GM18907 (cell line): Measurements from ENCODE around the gene CARHSP1.
A peak's percentile ranks its signal among the peaks of the same experiment; 100 is the strongest.
"Not testable (repeated sequence)": the region's sequence is repeated elsewhere in the genome, so short reads cannot be mapped to it uniquely, and the experiment has no call there.

ENCODE experiments used
- ATAC-seq: cut with Tn5 transposase; IDR thresholded peaks from one replicate; pipeline ENCODE4 v1.9.1; 2021; ENCODE audit warnings: mild to moderate bottlenecking, moderate library complexity; ENCODE audit not compliant: unreplicated experiment

Gene CARHSP1

DNA sequence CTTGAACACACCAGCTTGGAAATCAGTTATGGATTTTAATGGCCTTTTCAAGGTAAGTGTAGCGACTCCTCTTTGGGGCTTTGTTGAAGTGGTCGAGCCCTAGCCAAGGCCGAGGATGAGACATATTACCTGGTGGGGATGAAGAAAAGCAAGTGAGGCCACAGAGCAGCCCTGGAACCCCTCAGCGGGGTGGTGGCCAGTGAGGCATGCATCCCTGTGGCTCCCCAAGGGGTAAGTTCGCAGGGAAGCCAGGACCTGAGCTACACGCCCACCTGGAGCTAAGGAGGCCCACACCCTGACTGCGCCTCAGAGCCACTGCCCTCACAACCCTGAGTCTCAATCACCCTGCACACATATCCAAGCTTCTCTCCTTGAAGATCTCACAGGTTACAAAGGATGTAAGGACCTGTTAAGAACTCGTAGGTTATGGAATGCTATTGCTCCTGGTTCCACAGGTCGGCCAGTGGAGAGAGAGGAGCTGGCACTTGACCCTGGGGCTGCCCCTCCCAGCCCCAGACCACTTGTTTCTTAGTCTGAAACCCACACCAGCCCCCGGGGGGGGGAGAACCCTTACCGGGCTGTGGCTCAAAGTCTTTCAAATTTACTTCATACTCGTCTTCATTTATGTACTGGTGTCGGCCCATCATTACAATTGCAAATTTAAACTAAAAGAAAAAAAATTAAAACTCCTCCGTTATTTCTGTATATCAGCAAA, 25.3 kb upstream of the CARHSP1 start:
- ATAC-seq: no peak

DNA sequence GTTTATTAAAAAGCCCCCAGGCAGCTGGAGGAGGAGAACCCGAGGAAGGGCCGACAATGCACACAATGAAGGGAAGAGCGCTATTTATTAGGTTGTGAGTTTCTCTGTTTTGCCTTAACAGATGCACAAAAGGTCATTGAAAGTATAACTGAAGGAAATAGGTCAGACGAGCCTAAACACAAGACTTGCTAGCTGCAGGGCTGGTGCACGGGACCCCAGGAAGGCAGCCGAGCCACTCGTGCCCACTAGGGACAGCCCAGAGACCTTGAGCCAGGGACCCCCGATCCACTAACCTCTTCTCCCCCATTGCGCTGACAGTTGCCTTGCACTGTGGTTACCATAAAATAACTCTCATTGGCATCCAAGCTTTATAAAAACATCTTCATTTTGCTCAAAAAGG, 24.6 kb upstream of the CARHSP1 start:
- no peak for ATAC-seq

DNA sequence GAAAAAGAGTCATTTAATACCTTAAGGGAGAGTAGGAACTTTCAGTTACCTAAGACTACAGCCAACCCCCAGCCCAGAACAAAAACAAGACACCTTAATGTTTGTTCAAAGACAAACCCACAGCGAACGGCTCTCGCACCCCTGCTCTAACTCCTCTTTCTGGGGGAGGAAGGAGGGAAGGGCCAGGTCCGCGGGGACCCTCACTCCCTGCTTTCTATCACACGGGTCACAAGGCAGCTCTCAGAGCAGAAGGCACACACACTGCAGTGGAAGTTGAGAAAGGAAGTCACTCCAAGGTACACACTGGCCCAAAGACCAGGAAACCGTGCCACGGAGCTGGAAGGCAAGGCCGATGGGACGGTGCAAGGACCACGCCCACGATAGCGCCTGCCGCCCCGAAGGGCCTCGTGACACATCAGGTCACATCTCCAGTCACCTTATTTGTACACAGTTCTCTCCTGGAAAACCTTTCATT, 23.3 kb upstream of the CARHSP1 start:
- ATAC-seq: peak; percentile 26

GRCh38 chr16:8890549-8890921, 21.7 kb upstream of the CARHSP1 start:
- ATAC-seq: no peak

DNA sequence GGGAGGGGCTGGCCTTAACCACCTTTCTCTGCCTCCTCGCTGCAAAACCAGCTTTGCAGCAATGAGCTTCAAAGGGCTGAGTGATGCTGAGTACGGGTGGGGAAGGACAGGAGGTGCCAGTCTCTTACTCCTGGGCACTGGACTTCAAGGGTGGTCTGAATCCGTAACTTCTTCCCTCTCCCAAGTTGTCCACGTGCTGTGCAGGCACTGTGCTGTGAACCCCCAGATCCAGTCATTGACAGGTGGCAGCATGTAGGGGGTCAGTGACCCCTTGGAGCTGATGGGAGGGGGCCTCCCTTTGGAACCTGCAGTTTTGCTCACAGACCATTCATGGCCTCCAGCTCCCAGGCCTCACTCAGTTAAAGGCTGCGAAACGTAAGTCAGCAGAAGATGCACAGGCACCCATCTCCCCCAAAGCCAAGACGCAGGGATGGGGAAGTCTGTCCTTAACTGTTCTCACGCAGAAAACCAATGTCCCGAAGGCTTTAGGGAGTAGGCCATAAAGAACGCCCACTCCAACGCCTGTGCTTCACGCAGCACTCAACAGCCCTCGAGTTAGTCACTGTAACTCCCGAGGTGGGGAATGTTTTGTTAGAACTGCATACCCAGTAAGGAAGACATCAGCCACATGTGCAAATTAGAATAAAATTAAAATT, 21.2 kb upstream of the CARHSP1 start:
- no peak for ATAC-seq

DNA sequence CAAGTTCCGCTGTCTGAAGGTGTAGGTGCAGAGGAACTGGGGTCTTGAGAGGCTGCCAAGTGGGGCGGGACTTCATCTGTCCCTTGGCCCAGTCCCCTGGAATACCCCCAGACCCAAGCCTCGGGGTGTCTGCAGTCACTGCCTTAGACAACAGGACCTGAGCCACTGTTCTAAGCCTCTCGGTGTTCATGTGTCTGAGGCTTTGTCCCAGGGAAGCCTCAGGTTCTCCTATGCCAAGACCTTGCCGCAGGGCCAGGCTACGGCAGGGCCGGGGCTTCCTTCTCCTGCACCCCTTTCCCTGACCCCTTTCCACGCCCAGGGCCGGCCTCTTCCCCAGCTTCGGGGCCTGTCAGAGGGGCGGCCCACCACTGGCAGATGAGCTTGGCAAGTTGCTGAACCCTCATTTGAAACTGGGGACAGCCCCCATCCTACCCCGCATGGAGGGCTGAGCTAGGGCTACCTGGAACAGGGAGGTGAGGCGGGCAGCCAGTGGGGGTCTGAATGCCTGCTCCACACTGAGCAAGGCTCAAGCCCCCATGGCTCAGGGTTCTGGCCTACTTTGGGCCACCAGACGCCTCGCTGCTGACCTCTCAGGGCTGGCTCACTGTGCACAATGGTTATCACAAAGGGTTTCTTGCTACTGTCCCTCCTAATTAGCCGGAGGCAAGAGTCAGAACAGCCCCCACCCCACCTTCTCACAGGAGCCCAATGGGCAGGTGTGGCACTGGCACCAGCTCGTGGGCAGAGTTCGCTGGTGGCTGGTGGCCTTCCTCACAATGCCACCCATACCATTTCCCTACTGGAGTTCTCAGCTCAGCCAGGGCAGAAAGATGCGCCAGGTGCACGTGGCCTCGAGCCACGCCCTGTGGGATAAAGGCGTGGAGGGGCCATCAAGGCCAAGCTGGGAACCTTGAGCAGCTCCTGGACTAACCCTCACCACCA, 20.4 kb upstream of the CARHSP1 start:
- ATAC-seq: no peak

GRCh38 chr16:8887952-8888560, 19.2 kb upstream of the CARHSP1 start:
- no peak for ATAC-seq

GRCh38 chr16:8887431-8887765, 18.6 kb upstream of the CARHSP1 start:
- ATAC-seq: no peak

GRCh38 chr16:8886593-8887430, 18.0 kb upstream of the CARHSP1 start:
- no peak for ATAC-seq

GRCh38 chr16:8885674-8886592, 17.1 kb upstream of the CARHSP1 start:
- ATAC-seq: no peak

DNA sequence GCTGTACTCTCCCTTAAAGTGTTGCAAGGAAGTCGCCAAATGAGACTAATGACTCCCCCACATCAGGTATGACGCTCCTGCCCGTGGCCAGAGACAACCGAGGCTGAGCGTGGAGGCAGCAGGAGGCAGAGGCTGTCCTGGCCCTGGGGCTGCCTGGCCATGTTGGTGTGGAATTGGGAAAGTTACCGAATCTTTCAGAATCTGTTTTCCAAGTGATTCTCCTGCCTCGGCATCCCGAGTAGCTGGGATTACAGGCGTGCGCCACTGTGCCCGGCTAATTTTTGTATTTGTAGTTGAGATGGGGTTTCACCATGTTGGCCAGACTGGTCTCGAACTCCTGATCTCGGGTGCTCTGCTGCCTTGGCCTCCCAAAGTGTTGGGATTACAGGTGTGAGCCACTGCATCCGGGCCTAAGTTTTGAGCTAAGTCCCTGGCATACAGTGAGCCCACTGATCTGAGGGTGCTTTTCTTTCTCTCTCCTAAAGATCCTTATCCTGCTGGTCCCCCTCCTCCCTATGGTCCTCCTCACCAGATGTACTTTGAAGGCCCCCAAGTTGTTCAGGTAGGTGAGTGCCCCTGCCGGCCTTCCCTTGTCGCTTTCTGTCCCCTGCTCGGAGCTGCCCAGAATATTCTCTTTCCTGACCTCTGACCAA, 14.0 kb upstream of the CARHSP1 start:
- no peak for ATAC-seq

DNA sequence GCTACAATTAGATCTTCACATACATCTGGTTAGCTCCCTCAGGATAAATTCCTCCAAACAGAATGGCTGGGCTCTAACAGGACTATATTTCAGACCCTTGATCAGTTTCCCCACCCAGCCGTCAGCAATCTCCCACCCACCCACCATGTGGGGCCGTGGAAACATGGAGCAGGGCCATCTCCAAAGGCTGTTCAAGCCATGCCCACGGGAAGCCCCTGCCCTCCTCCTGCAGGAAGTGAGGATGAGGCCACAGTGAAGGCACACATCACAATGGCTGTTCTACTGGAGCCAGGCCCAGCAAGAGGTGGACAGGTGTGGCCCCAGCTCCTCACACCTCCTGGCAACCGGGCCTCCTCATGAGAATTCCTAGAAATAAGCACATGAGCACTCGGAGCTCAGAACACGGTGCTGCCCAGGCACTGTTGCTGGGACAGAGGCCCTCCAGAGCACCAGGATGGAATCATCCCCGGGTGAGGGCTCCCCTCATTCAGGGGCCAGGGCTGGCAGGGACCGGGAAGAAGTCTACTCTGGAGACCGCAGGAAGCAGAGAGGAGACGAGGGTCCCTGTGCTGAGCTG, 13.3 kb upstream of the CARHSP1 start, which contains the start of gene LITAFD:
Gene LITAFD (plus strand): TSS at position 311 of the 577 bp plus-strand sequence. CDS start 2,005 bp downstream, outside the sequence.
- no peak for ATAC-seq

- no peak for ATAC-seq
Measured at GRCh38 chr16:8880839-8881510, 12.2 kb upstream of the CARHSP1 start.

GRCh38 chr16:8878523-8878911, 9.7 kb upstream of the CARHSP1 start:
- no peak for ATAC-seq

DNA sequence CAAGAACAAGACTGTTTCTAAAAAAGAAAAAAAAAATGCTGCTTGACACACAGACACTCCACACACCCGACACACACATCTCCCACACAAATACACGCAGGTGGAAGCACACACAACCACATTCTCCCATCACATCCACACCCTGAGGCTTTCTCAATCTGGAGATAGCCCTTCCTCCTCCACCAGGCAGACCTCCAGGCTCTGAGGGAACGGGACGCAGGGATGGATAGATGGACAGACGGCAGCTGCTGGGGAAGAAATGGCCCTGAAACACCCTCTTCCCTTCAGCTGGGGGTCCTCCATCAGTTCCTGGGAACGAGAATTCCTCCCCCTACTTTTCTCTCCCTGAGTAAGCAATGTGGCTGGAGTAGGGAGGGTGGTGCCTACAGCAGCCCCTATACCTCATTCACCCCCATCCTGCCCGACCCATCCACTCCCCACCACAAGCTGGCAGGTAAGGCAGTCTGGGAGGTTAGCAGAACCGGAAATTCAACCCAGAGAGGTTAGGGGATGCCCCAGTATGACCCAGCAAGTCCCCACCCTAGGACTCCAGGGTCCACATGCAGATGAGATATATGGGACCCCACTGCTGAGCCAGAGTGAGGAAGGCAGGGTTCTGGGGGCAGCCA, 9.2 kb upstream of the CARHSP1 start:
- ATAC-seq: no peak

- not testable (repeated sequence) for ATAC-seq
Measured at GRCh38 chr16:8875317-8875716, 6.5 kb upstream of the CARHSP1 start.

DNA sequence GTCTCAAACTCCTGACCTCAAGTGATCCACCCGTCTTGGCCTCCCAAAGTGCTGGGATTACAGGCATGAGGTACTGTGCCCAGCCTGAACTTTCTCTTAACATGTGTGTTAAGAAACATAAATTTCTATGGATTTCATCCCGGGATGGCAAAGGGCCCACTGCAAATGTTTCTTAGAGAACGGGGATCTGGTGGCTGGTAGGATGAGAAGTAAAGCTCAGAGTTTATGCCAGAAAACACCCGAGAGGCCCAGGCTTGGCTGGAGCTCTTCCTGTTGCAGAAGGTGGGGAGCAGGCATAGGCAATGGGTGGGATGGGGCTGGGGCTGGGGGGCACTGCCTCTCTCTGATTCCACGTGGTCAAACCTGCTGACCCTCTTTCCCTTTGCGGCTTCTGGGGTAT, 5.6 kb upstream of the CARHSP1 start:
- no peak for ATAC-seq
